Subcutaneous adipose tissue (tissue), 4 donors: ENCODE measurements around the gene SOX9. TPM values are rescaled to one million over a fixed set of nuclear protein-coding genes. Genes with fewer than 3 reads are reported as not detected.

Experiments
- CTCF ChIP-seq: fragments of 450-650 bp; IDR thresholded peaks from one replicate; pipeline ENCODE4 v1.5.1; 2016; ENCODE audit warnings: low read depth, mild to moderate bottlenecking, control low read depth, antibody characterized with exemption, moderate library complexity
- total RNA-seq, 4 donors: library from RNA; depleted of rRNA; stranded (reverse); fragments of >200 nt; gene quantifications; one replicate each; pipeline ENCODE4 v1.1.0, GENCODE V29; 2016

SOX9 gene
- total RNA-seq, 4 donors from 2014 or later: 2.4 to 5.1 (median 3.3) TPM

GRCh38 chr17:72118335-72119076 is 2.3 kb upstream of the SOX9 start:
- no peak for TF ChIP-seq CTCF

GRCh38 chr17:72119077-72119872 is 1.5 kb upstream of the SOX9 start:
- TF ChIP-seq CTCF: no peak

GRCh38 chr17:72119873-72120641 is 763 bp upstream of the SOX9 start:
- TF ChIP-seq CTCF: no peak

DNA sequence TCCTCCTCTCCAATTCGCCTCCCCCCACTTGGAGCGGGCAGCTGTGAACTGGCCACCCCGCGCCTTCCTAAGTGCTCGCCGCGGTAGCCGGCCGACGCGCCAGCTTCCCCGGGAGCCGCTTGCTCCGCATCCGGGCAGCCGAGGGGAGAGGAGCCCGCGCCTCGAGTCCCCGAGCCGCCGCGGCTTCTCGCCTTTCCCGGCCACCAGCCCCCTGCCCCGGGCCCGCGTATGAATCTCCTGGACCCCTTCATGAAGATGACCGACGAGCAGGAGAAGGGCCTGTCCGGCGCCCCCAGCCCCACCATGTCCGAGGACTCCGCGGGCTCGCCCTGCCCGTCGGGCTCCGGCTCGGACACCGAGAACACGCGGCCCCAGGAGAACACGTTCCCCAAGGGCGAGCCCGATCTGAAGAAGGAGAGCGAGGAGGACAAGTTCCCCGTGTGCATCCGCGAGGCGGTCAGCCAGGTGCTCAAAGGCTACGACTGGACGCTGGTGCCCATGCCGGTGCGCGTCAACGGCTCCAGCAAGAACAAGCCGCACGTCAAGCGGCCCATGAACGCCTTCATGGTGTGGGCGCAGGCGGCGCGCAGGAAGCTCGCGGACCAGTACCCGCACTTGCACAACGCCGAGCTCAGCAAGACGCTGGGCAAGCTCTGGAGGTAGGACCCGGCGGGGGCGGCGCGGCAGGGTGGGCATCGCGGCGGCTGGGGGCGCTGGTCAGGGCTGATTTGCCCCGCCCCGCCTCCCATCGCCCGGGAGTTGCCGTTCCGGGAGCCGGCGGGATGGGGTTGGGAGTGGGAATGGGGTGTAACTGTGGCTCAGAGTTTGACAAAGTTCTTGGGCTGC is 567 bp downstream of the SOX9 start:
- no peak for TF ChIP-seq CTCF

DNA sequence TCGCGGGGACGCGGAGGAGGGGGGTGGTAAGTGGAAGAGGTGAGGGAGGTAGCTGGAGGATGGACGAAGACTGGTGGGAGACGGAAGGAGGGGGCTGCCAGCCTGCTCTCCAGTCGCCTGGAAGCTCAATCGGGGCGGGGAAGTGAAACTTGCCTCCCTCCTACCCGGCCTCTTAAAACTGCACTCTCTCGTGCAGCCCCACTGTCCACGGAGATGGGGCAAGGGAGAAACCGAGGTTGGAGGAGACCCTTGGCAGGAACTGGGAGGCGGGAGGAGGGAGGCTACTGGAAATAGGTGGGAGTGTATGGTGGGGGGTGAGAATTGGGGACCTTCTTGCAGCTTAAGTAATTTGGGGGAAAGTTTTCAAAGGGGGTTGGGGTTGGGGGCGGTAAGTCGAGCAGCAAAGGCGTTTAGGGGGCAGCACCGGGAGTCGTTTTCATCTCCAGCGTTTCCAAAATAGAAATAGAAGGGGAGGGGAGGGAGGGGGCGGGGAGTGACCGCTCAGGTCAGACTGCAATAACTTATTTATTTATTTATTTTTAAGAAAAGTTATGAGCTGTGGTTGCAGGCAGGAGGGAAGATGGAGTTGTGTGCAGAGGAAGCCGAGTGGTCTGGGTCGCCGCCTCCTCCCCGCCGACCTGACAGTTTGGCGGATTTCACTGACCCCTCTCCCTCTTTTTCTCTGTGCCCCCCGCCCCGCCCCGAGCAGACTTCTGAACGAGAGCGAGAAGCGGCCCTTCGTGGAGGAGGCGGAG is 1.4 kb downstream of the SOX9 start:
- TF ChIP-seq CTCF: no peak

- TF ChIP-seq CTCF: no peak
These were observed 2.1 kb downstream of the SOX9 start for GRCh38 chr17:72122765-72123529.
